HEK293T (cell line): Measurements from ENCODE around the gene TBC1D23.

Experiments
- CTCF ChIA-PET: fragments of 350-600 bp; formaldehyde crosslinking; extraction: SDS; loops from one replicate; lab custom pipeline; 2021; ENCODE audit warnings: antibody characterized with exemption, inconsistent platforms; lab: Yijun Ruan, JAX
- POLR2A ChIA-PET: fragments of 350-600 bp; formaldehyde crosslinking; extraction: SDS; loops from one replicate; lab custom pipeline; 2020; ENCODE audit warnings: antibody characterized with exemption, inconsistent platforms; lab: Yijun Ruan, JAX
- DNase-seq: peaks from one replicate; pipeline ENCODE4 v3.0.0; 2012; ENCODE audit warnings: mixed read lengths; ENCODE audit errors: extremely low spot score
- ARNT ChIP-seq: fragments of 450-650 bp; IDR thresholded peaks from 2 replicates; pipeline ENCODE4 v1.6.1; 2017; ENCODE audit warnings: mild to moderate bottlenecking
- BHLHE40 ChIP-seq: fragments of 450-650 bp; IDR thresholded peaks from 2 replicates; pipeline ENCODE4 v1.6.1; 2016; ENCODE audit warnings: mild to moderate bottlenecking, moderate library complexity, borderline replicate concordance
- CTBP1 ChIP-seq: fragments of 450-650 bp; IDR thresholded peaks from 2 replicates; pipeline ENCODE4 v1.6.1; 2016; ENCODE audit warnings: borderline replicate concordance
- ELF4 ChIP-seq: fragments of 450-650 bp; IDR thresholded peaks from 2 replicates; pipeline ENCODE4 v1.6.1; 2017; ENCODE audit warnings: antibody characterized with exemption
- FOXA1 ChIP-seq: fragments of 450-650 bp; IDR thresholded peaks from 2 replicates; pipeline ENCODE4 v1.6.1; 2016; ENCODE audit warnings: mild to moderate bottlenecking
- FOXK2 ChIP-seq: fragments of 450-650 bp; IDR thresholded peaks from 2 replicates; pipeline ENCODE4 v1.6.1; 2016; ENCODE audit warnings: mild to moderate bottlenecking
- FOXM1 ChIP-seq: fragments of 450-650 bp; IDR thresholded peaks from 2 replicates; pipeline ENCODE4 v1.6.1; 2017; ENCODE audit warnings: mild to moderate bottlenecking, borderline replicate concordance
- HDGF ChIP-seq: fragments of 450-650 bp; IDR thresholded peaks from 2 replicates; pipeline ENCODE4 v1.6.1; 2017; ENCODE audit warnings: antibody characterized with exemption, borderline replicate concordance
- L3MBTL2 ChIP-seq: fragments of 450-650 bp; conservative IDR thresholded peaks from 2 replicates; pipeline ENCODE4 v1.6.1; 2016; ENCODE audit warnings: mild to moderate bottlenecking
- LEF1 ChIP-seq: fragments of 450-650 bp; IDR thresholded peaks from 2 replicates; pipeline ENCODE4 v1.6.1; 2017; ENCODE audit warnings: mild to moderate bottlenecking, borderline replicate concordance
- NFRKB ChIP-seq: fragments of 450-650 bp; IDR thresholded peaks from 2 replicates; pipeline ENCODE4 v1.6.1; 2016; ENCODE audit warnings: mild to moderate bottlenecking, moderate library complexity
- PKNOX1 ChIP-seq: fragments of 450-650 bp; IDR thresholded peaks from 2 replicates; pipeline ENCODE4 v1.6.1; 2016
- SP1 ChIP-seq: fragments of 450-650 bp; IDR thresholded peaks from 2 replicates; pipeline ENCODE4 v1.6.1; 2017
- SUZ12 ChIP-seq: fragments of 450-650 bp; IDR thresholded peaks from 2 replicates; pipeline ENCODE4 v1.6.1; 2016; ENCODE audit warnings: mild to moderate bottlenecking
- TARDBP ChIP-seq: fragments of 450-650 bp; IDR thresholded peaks from 2 replicates; pipeline ENCODE4 v1.6.1; 2016
- ZNF384 ChIP-seq: fragments of 450-650 bp; IDR thresholded peaks from 2 replicates; pipeline ENCODE4 v1.6.1; 2016

TBC1D23 gene

GRCh38 chr3:100295089-100295488 lies 34.3 kb downstream of the TBC1D23 start:
- TF ChIP-seq NFRKB (no peak), ARNT (no peak), HDGF (no peak), FOXK2 (no peak)
- ChIA-PET POLR2A (no interaction called here), CTCF (interaction anchor here (0.6 kb wide), 1 partner anchor 61 kb away, joined by 3 read pairs; no protein-coding TSS in a partner anchor)
- no peak for DNase-seq

- TF ChIP-seq ARNT = no peak
- no peak for TF ChIP-seq BHLHE40
- TF ChIP-seq HDGF = no peak
- no peak for TF ChIP-seq TARDBP
- no peak for TF ChIP-seq SP1
- TF ChIP-seq LEF1 = no peak
- TF ChIP-seq L3MBTL2 = no peak
- TF ChIP-seq NFRKB = no peak
- TF ChIP-seq FOXK2 = no peak
- TF ChIP-seq FOXA1 = no peak
- no peak for TF ChIP-seq ELF4
- no peak for TF ChIP-seq ZNF384
- no peak for TF ChIP-seq FOXM1
- TF ChIP-seq CTBP1 = no peak
- no peak for TF ChIP-seq PKNOX1
- TF ChIP-seq SUZ12 = no peak
- POLR2A ChIA-PET = no interaction called here
- CTCF ChIA-PET = no interaction called here
- no peak for DNase-seq
These were observed 37.0 kb downstream of the TBC1D23 start for GRCh38 chr3:100297784-100298183.

- no peak for DNase-seq
- ChIA-PET POLR2A (no interaction called here), CTCF (no interaction called here)
- TF ChIP-seq ARNT (no peak), ZNF384 (no peak), L3MBTL2 (no peak), FOXK2 (no peak), LEF1 (no peak), CTBP1 (no peak), ELF4 (no peak), PKNOX1 (no peak), FOXM1 (no peak)
These were observed 38.2 kb downstream of the TBC1D23 start for GRCh38 chr3:100299016-100299415.

- POLR2A ChIA-PET = no interaction called here
- CTCF ChIA-PET = no interaction called here
- no peak for TF ChIP-seq TARDBP
- no peak for TF ChIP-seq ARNT
- no peak for TF ChIP-seq PKNOX1
- TF ChIP-seq ELF4 = no peak
- no peak for DNase-seq
These were observed 45.9 kb downstream of the TBC1D23 start for GRCh38 chr3:100306695-100307094.

GRCh38 chr3:100310355-100310965 lies 49.7 kb downstream of the TBC1D23 start:
- ChIA-PET CTCF (no interaction called here), POLR2A (no interaction called here)
- TF ChIP-seq FOXK2 (no peak), PKNOX1 (peak; percentile 80), ARNT (no peak)
- DNase-seq = no peak

- POLR2A ChIA-PET = no interaction called here
- no peak for DNase-seq
- CTCF ChIA-PET = no interaction called here
- TF ChIP-seq FOXM1 = no peak
- no peak for TF ChIP-seq SP1
- no peak for TF ChIP-seq LEF1
- no peak for TF ChIP-seq FOXK2
- TF ChIP-seq FOXA1 = no peak
- TF ChIP-seq ELF4 = no peak
- no peak for TF ChIP-seq PKNOX1
- no peak for TF ChIP-seq ZNF384
- no peak for TF ChIP-seq SUZ12
These were observed 50.2 kb downstream of the TBC1D23 start for GRCh38 chr3:100311011-100311410.
